GM18499 (cell line): ENCODE measurements around the gene SLC10A3.

ENCODE experiments used
- ATAC-seq: cut with Tn5 transposase; IDR thresholded peaks from one replicate; pipeline ENCODE4 v1.9.1; 2021; ENCODE audit warnings: moderate number of reproducible peaks; ENCODE audit not compliant: insufficient read depth, unreplicated experiment

SLC10A3 gene

GRCh38 chrX:154468217-154468616 lies 22.2 kb downstream of the SLC10A3 start:
- no peak for ATAC-seq

- ATAC-seq: no peak
Measured at GRCh38 chrX:154467556-154467955, 22.9 kb downstream of the SLC10A3 start.

- no peak for ATAC-seq
Measured at GRCh38 chrX:154466907-154467306, 23.5 kb downstream of the SLC10A3 start.

GRCh38 chrX:154466036-154466435 lies 24.4 kb downstream of the SLC10A3 start:
- ATAC-seq: no peak

- no peak for ATAC-seq
Measured at GRCh38 chrX:154465601-154466000, 24.8 kb downstream of the SLC10A3 start.

- ATAC-seq: no peak
Measured at GRCh38 chrX:154464806-154465365, 25.5 kb downstream of the SLC10A3 start.

- no peak for ATAC-seq
Measured at GRCh38 chrX:154463611-154464220, 26.7 kb downstream of the SLC10A3 start.

- no peak for ATAC-seq
Measured at GRCh38 chrX:154462396-154462795, 28.0 kb downstream of the SLC10A3 start.

GRCh38 chrX:154460326-154460725 lies 30.1 kb downstream of the SLC10A3 start:
- no peak for ATAC-seq

GRCh38 chrX:154459832-154460231 lies 30.6 kb downstream of the SLC10A3 start:
- ATAC-seq: no peak

GRCh38 chrX:154458954-154459778 lies 31.3 kb downstream of the SLC10A3 start:
- ATAC-seq: no peak

GRCh38 chrX:154458116-154458953 lies 32.1 kb downstream of the SLC10A3 start, which contains the start of gene PLXNA3:
Gene PLXNA3, plus strand, starts transcription at chrX:154458281. Its CDS starts 1,903 bp downstream, at chrX:154460184.
- ATAC-seq: no peak

GRCh38 chrX:154457491-154458115 lies 32.8 kb downstream of the SLC10A3 start:
- ATAC-seq: no peak

- no peak for ATAC-seq
Measured at GRCh38 chrX:154452823-154453222, 37.6 kb downstream of the SLC10A3 start.

GRCh38 chrX:154450312-154450711 lies 40.1 kb downstream of the SLC10A3 start:
- ATAC-seq: no peak

- ATAC-seq: no peak
Measured at GRCh38 chrX:154449618-154450017, 40.8 kb downstream of the SLC10A3 start.

GRCh38 chrX:154448484-154448883 lies 41.9 kb downstream of the SLC10A3 start:
- no peak for ATAC-seq

- no peak for ATAC-seq
Measured at GRCh38 chrX:154446430-154446829, 44.0 kb downstream of the SLC10A3 start.

GRCh38 chrX:154445776-154446175 lies 44.7 kb downstream of the SLC10A3 start:
- no peak for ATAC-seq

GRCh38 chrX:154444755-154445246 lies 45.6 kb downstream of the SLC10A3 start:
- no peak for ATAC-seq
